Heart left ventricle (tissue), 13 donors: ENCODE data around the gene DAB2IP.

Experiments
- POLR2A ChIP-seq, 2 donors: fragments of 450-650 bp; IDR thresholded peaks; one replicate each; pipeline ENCODE4 v1.6.1; 2017; ENCODE audit warnings: antibody characterized with exemption in 2 of 2, mild to moderate bottlenecking in 2 of 2, moderate library complexity in 2 of 2
- TF ChIP-seq, protein P1 (sequence below), 12 donors: fragments of 200-600 bp; sonication (generic) in 4 of 12; IDR thresholded peaks; one replicate each; pipeline versions ENCODE4 v1.5.0 to v1.8.0; 2018 to 2022; ENCODE audit warnings: antibody characterized with exemption in 12 of 12, mild to moderate bottlenecking in 5 of 12
- donor health status: ischemic (EF 13 %, LVEDD 7.1; RV severe dilation, severe dysfunction).
- donor health status: DM: no; HTN: yes; CAD: no.
- donor health status: DM: no; HTN: no; CAD: no.
- donor health status: ischemic (EF 25% LVEDD 6.9; RV normal size, moderate dysfunction).
- donor health status: ischemic (EF 25% LVEDD 5.7; RV mildly dilated, moderate dysfunction).
- donor health status: ischemic (EF 35%, LVEDD 5.7; RV mildly dilated, moderate dysfunction).
- donor health status: nonischemic (EF 11% LVEDD 7.7; RV severe dilation, severe dysfunction).
- donor health status: DM: yes; HTN: yes; CAD: no.
- donor health status: PGD.
- donor health status: ischemic (EF 29% LVEDD 5.4; RV normal size, mild dysfunction).
- donor health status: nonischemic (EF 23%, LVEDD 6.1; RV moderate dilation, normal function).

DNA sequence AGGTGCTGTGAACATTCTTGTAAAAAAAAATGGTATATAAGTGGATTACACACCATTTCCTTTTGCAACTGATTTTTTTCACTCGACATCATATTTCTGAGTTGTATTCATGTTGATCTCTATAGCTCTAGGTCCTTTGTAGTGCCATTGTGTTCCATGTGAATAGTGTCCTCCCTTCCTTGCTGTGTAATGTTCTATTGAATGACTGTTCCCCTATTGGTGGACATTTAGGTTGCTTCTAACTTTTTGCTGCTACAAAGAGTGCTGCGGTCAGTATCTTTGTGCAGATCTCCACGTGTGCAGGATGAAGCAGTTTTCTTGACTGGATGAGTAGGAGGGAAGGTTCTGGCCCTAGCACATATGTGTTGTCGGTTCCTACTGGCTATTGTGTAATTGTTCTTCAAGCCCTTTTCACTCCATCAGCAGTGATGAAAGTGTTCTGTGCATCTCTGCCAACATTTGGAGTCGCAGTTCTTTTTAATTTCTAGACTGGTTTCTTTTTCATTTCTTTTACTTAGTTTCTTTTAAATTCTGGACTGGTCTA, 20.2 kb downstream of the DAB2IP start:
- no peak for TF ChIP-seq POLR2A (IDR thresholded peaks at IDR 0.05)
- TF ChIP-seq, protein P1, sequence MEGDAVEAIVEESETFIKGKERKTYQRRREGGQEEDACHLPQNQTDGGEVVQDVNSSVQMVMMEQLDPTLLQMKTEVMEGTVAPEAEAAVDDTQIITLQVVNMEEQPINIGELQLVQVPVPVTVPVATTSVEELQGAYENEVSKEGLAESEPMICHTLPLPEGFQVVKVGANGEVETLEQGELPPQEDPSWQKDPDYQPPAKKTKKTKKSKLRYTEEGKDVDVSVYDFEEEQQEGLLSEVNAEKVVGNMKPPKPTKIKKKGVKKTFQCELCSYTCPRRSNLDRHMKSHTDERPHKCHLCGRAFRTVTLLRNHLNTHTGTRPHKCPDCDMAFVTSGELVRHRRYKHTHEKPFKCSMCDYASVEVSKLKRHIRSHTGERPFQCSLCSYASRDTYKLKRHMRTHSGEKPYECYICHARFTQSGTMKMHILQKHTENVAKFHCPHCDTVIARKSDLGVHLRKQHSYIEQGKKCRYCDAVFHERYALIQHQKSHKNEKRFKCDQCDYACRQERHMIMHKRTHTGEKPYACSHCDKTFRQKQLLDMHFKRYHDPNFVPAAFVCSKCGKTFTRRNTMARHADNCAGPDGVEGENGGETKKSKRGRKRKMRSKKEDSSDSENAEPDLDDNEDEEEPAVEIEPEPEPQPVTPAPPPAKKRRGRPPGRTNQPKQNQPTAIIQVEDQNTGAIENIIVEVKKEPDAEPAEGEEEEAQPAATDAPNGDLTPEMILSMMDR (IDR thresholded peaks at IDR 0.05): no peak
